Measurements from ENCODE around the gene EGFR.
A peak's percentile ranks its signal among the peaks of the same experiment; 100 is the strongest.

EGFR gene

DNA sequence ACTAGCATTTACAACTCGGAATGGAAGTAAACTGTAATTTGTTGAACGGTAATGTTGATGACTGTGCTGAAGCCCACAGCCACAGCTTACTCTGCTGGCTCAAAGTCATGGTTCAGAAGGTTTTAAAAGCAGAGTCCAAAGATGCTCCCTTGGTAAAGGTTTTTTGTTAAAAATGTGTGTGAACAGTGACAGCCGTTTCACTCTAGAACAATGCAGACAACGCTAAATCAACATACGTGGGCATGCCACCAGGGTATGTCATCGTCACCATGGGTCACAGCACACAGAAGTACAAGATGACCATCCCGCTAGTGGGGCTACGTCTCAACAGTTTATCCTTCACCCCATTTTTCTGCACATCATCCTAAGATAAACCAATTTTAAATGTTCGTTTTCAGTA is 239.8 kb downstream of the EGFR start:
- DNase-seq, result peak; percentile 21

DNA sequence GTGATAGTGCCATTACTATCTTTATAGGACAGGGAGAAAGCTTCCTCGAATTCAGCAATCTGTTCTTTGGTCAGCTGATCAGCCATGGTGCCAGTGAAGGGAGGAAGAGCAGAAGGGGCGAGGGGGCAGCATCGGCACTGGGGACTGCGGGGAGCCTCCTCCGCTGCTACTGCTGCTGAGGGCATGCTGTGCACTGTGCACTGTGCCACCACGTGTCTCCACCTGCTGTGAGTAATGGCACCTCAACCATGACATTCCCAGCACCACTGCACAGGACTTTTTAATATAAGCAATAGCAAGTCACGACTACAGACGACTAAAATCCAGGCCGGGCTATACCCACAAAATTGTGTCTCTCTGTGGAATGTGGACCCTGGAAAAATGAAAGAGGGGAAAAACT is 241.4 kb downstream of the EGFR start:
- peak; percentile 15 for DNase-seq

DNA sequence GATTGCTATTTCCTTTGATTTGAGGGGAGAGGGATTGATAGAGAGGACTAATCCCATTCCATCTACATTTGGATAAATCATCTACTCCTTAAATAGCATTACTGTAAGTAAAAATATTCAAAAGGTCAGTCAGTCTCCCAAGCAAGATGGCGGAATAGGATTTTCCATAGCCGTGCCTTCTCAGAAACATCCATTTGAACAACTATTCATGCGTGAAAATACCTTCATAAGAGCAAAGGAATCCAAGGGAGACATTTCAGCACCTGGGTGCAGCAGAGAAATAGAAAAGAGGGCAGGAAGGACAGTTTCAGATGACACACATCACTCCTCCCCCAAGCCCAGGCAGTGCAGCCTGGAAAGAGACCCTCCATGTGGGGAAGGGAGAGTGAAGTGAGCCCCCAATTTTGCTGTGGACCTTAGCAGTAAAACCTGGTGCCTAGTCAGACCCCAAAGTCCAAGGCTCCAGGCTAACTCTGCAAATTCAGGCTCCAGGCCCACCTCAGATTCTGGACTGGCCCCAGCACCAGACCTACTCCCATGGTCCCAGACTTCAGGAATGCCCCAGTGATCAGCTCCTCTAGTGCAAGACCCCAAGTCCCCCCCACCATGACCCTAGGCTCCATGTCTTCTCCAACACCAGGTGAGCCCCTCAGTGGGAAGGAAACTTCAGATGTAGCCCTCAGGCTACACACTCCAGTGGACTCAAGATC is 242.0 kb downstream of the EGFR start:
- DNase-seq, result peak; percentile 19
